HepG2 (cell line): Measurements from ENCODE around the gene TBC1D22A. TPM values are rescaled to one million over a fixed set of nuclear protein-coding genes. Genes with fewer than 3 reads are reported as not detected.

Experiments used
- CBX1 ChIP-seq: IDR thresholded peaks from one replicate; pipeline ENCODE4 v1.6.1; 2016; ENCODE audit warnings: antibody characterized with exemption, low read depth
- CREM ChIP-seq, 2 experiments: sonication (generic) in 1 of 2; formaldehyde crosslinking in 1 of 2; IDR thresholded peaks; 2 replicates each; pipeline versions ENCODE4 v1.4.0 to v1.6.1; 2016 to 2020; ENCODE audit warnings: antibody characterized with exemption in 1 of 2, mild to moderate bottlenecking in 1 of 2, missing genetic modification reagents in 1 of 2
- DNMT3B ChIP-seq: conservative IDR thresholded peaks from 2 replicates; pipeline ENCODE4 v1.6.1; 2016; ENCODE audit warnings: missing biosample characterization, control low read depth
- HDAC2 ChIP-seq: sonication (generic); formaldehyde crosslinking; IDR thresholded peaks from 2 replicates; pipeline ENCODE4 v1.4.0; 2020; ENCODE audit warnings: missing genetic modification reagents
- HOXA3 ChIP-seq: sonication (generic); formaldehyde crosslinking; IDR thresholded peaks from 2 replicates; pipeline ENCODE4 v1.5.0; 2020; ENCODE audit warnings: missing genetic modification reagents
- NAIF1 ChIP-seq: sonication (generic); formaldehyde crosslinking; IDR thresholded peaks from 2 replicates; pipeline ENCODE4 v1.5.0; 2020; ENCODE audit warnings: mild to moderate bottlenecking, missing genetic modification reagents, borderline replicate concordance
- NFE2L1 ChIP-seq: sonication (generic); formaldehyde crosslinking; IDR thresholded peaks from 2 replicates; pipeline ENCODE4 v1.4.0; 2020; ENCODE audit warnings: missing genetic modification reagents, mild to moderate bottlenecking, borderline replicate concordance
- NR2F6 ChIP-seq, 2 experiments: IDR thresholded peaks; 2 replicates each; pipeline ENCODE4 v1.6.1; 2016; ENCODE audit warnings: antibody characterized with exemption in 1 of 2, mild to moderate bottlenecking in 1 of 2
- PHF20 ChIP-seq: sonication (generic); formaldehyde crosslinking; IDR thresholded peaks from 2 replicates; pipeline ENCODE4 v1.5.0; 2020; ENCODE audit warnings: mild to moderate bottlenecking, missing genetic modification reagents
- RAD21 ChIP-seq: fragments of 450-650 bp; formaldehyde crosslinking; IDR thresholded peaks from 2 replicates; pipeline ENCODE4 v1.5.0; 2020; ENCODE audit warnings: mild to moderate bottlenecking
- RFXANK ChIP-seq: IDR thresholded peaks from 2 replicates; pipeline ENCODE4 v1.6.1; 2016
- RXRA ChIP-seq: sonication (generic); formaldehyde crosslinking; IDR thresholded peaks from 2 replicates; pipeline ENCODE4 v1.5.1; 2020; ENCODE audit warnings: missing genetic modification reagents
- RXRB ChIP-seq: IDR thresholded peaks from 2 replicates; pipeline ENCODE4 v1.6.1; 2016; ENCODE audit warnings: borderline replicate concordance, missing genetic modification reagents, missing compliant biosample characterization
- SOX5 ChIP-seq: IDR thresholded peaks from 2 replicates; pipeline ENCODE4 v1.6.1; 2016; ENCODE audit warnings: borderline replicate concordance
- TBX3 ChIP-seq: fragments of 450-650 bp; IDR thresholded peaks from 2 replicates; pipeline ENCODE4 v1.6.1; 2017; ENCODE audit warnings: antibody characterized with exemption, mild to moderate bottlenecking, inconsistent platforms, borderline replicate concordance
- TCF7 ChIP-seq: sonication (generic); IDR thresholded peaks from 2 replicates; pipeline ENCODE4 v1.6.1; 2016; ENCODE audit warnings: antibody characterized with exemption, low read depth
- YY1 ChIP-seq: IDR thresholded peaks from 2 replicates; pipeline ENCODE4 v1.6.1; 2011; ENCODE audit warnings: low read length, low read depth, moderate library complexity, mild to moderate bottlenecking; ENCODE audit not compliant: insufficient read depth, insufficient replicate concordance
- ZEB1 ChIP-seq: IDR thresholded peaks from 2 replicates; pipeline ENCODE4 v1.6.1; 2012; ENCODE audit warnings: mild to moderate bottlenecking, low read depth, inconsistent platforms; ENCODE audit not compliant: insufficient replicate concordance
- ZNF431 ChIP-seq: sonication (generic); formaldehyde crosslinking; IDR thresholded peaks from 2 replicates; pipeline ENCODE4 v1.9.0; 2022; ENCODE audit warnings: missing genetic modification reagents, low read depth, mild to moderate bottlenecking, borderline replicate concordance
- ZNF850 ChIP-seq: sonication (generic); formaldehyde crosslinking; conservative IDR thresholded peaks from 2 replicates; pipeline ENCODE4 v1.9.0; 2021; ENCODE audit warnings: mild to moderate bottlenecking, missing genetic modification reagents
- polyA plus RNA-seq, 8 experiments: library from polyadenylated mRNA; depleted of rRNA in 3 of 8; stranded (reverse) in 7 of 8; unstranded in 1 of 8; fragments of >200 nt; fragmentation: Illumina TruSeq in 4 of 8; extraction: Trizol in 4 of 8; gene quantifications; 2 replicates each; pipeline versions ENCODE4 v1.2.1 to v1.2.3, GENCODE V29; 2011 to 2016; ENCODE audit warnings: low read depth in 4 of 8, missing spikeins in 1 of 8, mixed read lengths in 1 of 8; ENCODE audit not compliant: insufficient read depth in 1 of 8
- total RNA-seq, 5 experiments: library from RNA; depleted of rRNA; stranded (reverse); fragments of >200 nt; fragmentation: Illumina TruSeq; extraction: Trizol; gene quantifications; 2 replicates each; pipeline ENCODE4 v1.2.3, GENCODE V29; 2016; ENCODE audit warnings: low read depth in 1 of 5
- TF ChIP-seq, protein P1 (sequence below): sonication (generic); formaldehyde crosslinking; IDR thresholded peaks from 2 replicates; pipeline ENCODE4 v1.4.0; 2020; ENCODE audit warnings: missing genetic modification reagents, borderline replicate concordance
- TF ChIP-seq, protein P2 (sequence below): sonication (generic); formaldehyde crosslinking; IDR thresholded peaks from 2 replicates; pipeline ENCODE4 v1.4.0; 2020; ENCODE audit warnings: mild to moderate bottlenecking, missing genetic modification reagents
- TF ChIP-seq, protein P3 (sequence below): sonication (generic); formaldehyde crosslinking; IDR thresholded peaks from 2 replicates; pipeline ENCODE4 v1.4.0; 2020; ENCODE audit warnings: missing genetic modification reagents, mild to moderate bottlenecking, borderline replicate concordance

Gene TBC1D22A
- total and polyA plus RNA-seq, 2 of the 13 experiments (the other 11 are each of a cell fraction or from before 2014, with no cell fraction given): 17.3 to 18.0 TPM

DNA sequence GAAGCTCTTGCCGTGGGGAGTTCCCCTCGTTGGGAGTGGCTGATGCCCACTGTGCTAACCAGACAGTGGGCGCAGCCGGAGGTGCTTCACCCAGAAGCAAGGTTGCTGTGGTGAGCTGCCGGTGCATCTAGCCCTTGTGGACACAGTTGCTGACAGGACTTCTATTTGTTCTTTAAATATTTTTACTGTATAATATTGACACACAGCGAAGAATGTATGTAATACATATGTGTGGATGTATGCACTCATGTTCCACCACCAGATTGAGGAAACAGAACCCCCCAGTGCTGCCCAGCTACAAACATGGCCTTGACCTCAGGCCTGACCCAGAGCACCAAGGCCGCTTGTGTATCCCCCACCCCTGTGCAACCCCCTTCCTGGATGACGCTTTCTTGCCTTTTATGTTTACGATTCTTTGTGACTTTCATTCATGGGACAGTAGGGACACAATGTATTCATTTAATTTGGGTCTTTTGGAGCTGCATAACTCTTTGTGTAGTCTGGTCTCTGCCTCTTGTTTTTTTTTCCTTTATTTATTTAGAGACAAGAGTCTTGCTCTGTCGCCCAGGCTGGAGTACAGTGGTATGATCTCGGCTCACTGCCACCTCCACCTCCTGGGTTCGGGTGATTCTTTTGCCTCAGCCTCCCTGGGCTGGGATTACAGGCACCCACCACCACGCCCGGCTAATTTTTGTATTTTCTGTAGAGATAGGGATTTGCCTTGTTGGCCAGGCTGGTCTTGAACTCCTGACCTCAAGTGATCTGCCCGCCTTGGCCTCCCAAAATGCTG, 132.6 kb downstream of the TBC1D22A start (continued):
- TF ChIP-seq, protein P1, sequence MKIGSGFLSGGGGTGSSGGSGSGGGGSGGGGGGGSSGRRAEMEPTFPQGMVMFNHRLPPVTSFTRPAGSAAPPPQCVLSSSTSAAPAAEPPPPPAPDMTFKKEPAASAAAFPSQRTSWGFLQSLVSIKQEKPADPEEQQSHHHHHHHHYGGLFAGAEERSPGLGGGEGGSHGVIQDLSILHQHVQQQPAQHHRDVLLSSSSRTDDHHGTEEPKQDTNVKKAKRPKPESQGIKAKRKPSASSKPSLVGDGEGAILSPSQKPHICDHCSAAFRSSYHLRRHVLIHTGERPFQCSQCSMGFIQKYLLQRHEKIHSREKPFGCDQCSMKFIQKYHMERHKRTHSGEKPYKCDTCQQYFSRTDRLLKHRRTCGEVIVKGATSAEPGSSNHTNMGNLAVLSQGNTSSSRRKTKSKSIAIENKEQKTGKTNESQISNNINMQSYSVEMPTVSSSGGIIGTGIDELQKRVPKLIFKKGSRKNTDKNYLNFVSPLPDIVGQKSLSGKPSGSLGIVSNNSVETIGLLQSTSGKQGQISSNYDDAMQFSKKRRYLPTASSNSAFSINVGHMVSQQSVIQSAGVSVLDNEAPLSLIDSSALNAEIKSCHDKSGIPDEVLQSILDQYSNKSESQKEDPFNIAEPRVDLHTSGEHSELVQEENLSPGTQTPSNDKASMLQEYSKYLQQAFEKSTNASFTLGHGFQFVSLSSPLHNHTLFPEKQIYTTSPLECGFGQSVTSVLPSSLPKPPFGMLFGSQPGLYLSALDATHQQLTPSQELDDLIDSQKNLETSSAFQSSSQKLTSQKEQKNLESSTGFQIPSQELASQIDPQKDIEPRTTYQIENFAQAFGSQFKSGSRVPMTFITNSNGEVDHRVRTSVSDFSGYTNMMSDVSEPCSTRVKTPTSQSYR (CRISPR knock-in tag): peak; percentile 70; the same call in 1 of the 2 replicates
- TF ChIP-seq CREM (IDR thresholded peaks at IDR 0.05): no peak
- no peak for TF ChIP-seq CREM (CRISPR knock-in tag; IDR thresholded peaks at IDR 0.05)
- no peak for TF ChIP-seq NFE2L1 (CRISPR knock-in tag)
- TF ChIP-seq, protein P2, sequence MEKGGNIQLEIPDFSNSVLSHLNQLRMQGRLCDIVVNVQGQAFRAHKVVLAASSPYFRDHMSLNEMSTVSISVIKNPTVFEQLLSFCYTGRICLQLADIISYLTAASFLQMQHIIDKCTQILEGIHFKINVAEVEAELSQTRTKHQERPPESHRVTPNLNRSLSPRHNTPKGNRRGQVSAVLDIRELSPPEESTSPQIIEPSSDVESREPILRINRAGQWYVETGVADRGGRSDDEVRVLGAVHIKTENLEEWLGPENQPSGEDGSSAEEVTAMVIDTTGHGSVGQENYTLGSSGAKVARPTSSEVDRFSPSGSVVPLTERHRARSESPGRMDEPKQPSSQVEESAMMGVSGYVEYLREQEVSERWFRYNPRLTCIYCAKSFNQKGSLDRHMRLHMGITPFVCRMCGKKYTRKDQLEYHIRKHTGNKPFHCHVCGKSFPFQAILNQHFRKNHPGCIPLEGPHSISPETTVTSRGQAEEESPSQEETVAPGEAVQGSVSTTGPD (CRISPR knock-in tag): no peak
- no peak for TF ChIP-seq TBX3
- TF ChIP-seq, protein P3, sequence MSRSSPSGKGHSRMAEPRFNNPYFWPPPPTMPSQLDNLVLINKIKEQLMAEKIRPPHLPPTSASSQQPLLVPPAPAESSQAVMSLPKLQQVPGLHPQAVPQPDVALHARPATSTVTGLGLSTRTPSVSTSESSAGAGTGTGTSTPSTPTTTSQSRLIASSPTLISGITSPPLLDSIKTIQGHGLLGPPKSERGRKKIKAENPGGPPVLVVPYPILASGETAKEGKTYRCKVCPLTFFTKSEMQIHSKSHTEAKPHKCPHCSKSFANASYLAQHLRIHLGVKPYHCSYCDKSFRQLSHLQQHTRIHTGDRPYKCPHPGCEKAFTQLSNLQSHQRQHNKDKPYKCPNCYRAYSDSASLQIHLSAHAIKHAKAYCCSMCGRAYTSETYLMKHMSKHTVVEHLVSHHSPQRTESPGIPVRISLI (CRISPR knock-in tag): 0 out of 2 replicates have a peak, but pooled peaks have one; percentile 32
- TF ChIP-seq PHF20: no peak
- TF ChIP-seq SOX5: peak; percentile 13; the same call in 1 of the 2 replicates
- no peak for TF ChIP-seq ZEB1
- peak; percentile 38; the same call in 1 of the 2 replicates for TF ChIP-seq RXRB (CRISPR knock-in tag)
- no peak for TF ChIP-seq ZNF850 (CRISPR knock-in tag)
- no peak for TF ChIP-seq DNMT3B (CRISPR knock-in tag)
- no peak for TF ChIP-seq ZNF431 (CRISPR knock-in tag)
- TF ChIP-seq NR2F6 (IDR thresholded peaks at IDR 0.05): peak; percentile 89
- TF ChIP-seq NR2F6 (CRISPR knock-in tag; IDR thresholded peaks at IDR 0.05): peak; percentile 75
- no peak for TF ChIP-seq RAD21 (CRISPR knock-in tag)
- no peak for TF ChIP-seq RFXANK
- 0 out of 2 replicates have a peak, but pooled peaks have one; percentile 12 for TF ChIP-seq RXRA (CRISPR knock-in tag)
- no peak for TF ChIP-seq NAIF1 (CRISPR knock-in tag)
- TF ChIP-seq HOXA3 (CRISPR knock-in tag): peak; percentile 35; the same call in 1 of the 2 replicates
- TF ChIP-seq YY1: no peak
- TF ChIP-seq CBX1: no peak
- peak; percentile 38; the same call in 1 of the 2 replicates for TF ChIP-seq TCF7
- TF ChIP-seq HDAC2: no peak
